HG03159 (cell line): ENCODE data around the gene FNDC10.
"Not testable (repeated sequence)": the region's sequence is repeated elsewhere in the genome, so short reads cannot be mapped to it uniquely, and the experiment has no call there.

Experiments used
- ATAC-seq: cut with Tn5 transposase; IDR thresholded peaks from one replicate; pipeline ENCODE4 v1.9.1; 2021; ENCODE audit warnings: mild to moderate bottlenecking, moderate library complexity; ENCODE audit not compliant: unreplicated experiment

The FNDC10 gene

DNA sequence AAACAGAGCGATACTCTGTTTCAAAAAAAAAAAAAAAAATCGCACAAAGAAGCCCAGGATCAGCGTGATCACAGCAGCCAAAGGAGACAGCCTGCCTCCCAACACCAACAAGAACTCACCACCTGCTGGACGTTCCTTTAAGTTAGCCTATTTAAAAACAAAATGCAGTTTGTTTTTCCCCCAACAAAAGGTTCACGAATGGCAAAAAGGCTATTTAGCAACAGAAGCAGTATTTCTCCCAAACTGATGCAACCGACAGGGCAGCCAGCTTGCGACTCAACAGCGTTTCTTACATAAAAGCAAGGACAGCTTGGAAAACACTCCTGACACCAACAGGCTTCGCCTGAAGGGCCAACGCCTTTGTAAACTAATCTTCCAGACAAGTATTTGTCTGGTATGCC lies 32.0 kb downstream of the FNDC10 start:
- ATAC-seq = no peak

DNA sequence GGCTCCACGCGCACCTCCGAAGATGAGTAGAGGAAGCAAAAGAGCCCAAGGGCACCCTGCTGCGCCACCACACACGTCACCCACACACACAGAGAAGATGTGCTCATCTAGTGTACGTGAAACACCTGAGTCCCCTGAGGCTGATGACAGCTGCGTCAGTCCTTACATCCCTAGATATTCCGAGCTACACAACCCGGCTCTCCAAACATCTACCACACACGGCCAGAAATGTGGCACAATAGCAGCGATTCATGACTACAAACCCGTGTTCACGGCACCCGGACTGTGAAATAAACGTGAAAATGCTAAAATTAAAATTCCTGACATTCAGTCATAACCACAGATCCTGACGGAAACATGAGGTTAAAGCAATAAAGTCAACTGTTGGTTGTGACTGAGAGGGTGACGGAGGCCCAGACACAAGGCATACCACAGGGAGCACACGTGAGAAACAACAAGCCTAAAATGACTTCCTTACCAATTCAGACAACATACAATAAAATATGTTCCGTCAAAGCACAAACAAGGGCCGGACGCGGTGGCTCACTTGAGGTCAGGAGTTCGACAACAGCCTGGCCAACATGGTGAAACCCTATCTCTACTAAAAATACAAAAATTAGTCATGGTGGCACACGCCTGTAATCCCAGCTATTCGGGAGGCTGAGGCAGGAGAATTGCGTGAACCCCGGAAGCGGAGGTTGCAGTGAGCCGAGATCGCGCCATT lies 32.6 kb downstream of the FNDC10 start:
- ATAC-seq = no peak

DNA sequence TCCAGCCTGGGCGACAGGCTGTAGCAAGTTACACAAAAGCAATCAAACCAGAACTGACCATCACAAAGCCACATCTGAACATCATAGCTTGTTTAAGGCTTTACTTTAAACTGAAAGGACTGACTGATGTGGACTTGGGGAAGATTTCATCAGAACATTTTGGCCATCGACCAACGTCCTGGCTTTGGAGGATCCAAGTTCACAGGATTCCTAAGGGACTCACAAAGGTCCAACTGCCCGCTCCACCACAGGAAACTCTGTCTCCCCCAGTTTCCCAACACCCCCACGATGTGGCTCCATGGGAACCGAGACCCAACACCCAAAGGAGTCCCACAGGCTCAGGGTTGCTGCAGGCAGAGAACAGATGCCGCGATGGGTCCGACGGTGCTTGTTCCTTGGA lies 34.6 kb downstream of the FNDC10 start:
- no peak for ATAC-seq

DNA sequence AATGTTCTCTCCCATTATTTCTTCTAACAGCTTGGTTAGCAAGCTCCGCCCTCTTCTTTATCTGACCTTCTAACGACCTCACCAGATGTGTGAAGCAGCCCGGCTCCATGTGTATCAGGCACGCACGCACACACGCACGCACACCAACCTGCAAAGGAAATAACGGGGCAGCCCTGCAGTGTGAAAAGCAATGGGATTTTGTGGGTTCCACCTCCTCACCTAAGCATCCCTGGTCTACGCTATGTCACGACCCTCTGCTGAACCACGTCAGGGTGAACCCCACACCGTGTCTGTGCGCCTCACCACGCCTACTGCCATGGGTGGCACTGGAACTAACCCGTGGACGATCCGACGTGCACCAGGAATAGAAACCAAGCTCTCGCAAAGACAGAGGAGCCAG lies 35.7 kb downstream of the FNDC10 start:
- ATAC-seq = no peak

DNA sequence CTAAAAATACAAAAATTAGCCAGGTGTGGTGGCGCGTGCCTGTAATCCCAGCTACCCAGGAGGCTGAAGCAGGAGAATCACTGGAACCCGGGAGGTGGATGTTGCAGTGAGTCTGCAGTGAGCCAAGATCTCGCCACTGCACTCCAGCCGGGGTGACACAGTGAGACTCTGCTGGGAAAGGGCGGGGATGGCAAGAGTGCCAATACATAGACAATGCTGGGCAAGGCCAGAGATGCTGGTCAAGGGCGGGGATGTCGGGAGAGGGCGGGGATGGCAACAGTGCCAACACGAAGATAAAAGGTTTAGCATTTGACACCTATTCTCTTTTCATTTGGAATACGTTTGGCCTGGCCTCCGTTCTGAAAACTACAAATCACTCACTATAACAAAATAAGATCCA lies 36.2 kb downstream of the FNDC10 start:
- no peak for ATAC-seq

DNA sequence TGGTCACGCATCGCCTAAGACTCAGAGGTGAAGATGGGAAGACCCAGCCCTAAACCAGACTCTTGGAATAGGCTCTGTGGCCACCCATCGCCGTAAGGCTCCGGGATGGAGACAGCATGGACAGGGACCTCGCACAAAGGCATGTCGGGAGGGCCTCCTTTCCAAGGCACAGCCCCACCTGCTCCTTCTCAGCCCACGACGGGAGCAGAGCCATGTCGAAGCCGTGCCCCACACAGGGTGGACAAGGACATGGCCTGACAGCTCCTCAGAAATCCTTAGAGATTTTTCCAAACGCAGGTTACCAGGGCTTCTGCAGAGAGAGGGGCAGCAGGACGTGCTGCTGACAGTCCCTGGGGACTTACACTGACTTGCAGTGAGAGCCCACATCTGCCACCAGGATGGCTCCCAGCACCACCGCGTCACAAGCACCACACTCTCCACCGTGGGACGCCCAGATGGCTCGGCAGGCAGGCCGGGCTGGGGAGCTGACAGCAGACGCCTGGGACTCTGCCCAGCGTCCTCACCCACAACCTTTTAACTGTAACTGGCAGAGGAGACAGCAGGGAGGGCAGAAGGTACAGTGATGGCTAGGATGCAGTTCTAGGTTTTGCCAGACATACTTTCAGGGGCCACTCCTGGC lies 37.3 kb downstream of the FNDC10 start:
- ATAC-seq = no peak

DNA sequence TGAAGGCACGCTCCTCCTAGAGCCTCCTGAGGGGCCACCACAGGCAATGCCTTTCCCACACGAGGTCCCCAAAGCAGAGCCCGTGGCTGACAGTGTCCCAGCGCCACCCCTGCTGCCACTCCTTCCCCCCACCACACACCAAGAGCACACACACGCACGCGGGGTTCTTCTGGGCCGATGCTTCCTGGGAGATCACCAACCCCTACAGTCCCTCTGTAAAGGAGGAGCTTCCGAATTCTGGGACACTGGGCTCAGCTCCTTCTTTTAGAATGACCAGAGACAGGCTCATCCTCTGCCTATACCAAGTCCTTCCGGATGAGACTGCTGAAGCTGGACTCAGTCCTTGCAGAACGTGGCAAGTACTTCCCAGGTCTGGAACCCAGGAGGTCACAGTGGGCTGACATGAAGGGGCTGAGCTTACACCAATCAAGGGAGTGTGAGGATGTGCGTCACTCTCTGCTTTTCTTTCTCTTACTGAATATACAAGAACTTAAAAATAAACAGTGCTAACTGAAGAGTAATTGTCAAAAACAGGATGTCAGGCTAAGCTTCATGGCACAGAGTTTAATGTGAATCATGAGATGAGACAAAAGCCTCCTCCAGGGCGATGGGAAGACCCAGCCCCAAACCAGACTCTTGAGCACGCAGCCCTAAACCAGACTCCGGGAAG lies 38.0 kb downstream of the FNDC10 start:
- ATAC-seq = no peak

DNA sequence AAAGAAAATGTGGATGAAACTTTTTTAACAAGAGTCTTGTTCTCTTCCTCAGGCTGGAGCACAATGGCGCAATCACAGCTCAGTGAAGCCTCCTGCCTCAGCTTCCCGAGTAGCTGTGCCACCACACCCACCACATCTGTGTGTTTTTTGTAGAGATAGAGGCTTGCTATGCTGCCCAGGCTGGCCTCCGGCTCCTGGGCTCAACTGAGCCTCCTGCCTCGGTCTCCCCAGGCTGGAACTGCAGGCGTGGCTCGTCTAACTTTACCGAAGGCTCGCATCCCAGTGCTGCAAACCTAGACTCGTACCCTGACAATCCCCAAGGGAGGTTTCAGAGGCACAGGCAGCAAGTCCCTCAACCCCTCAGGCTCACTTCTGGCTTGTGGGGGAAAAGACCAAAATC lies 39.8 kb downstream of the FNDC10 start:
- no peak for ATAC-seq

DNA sequence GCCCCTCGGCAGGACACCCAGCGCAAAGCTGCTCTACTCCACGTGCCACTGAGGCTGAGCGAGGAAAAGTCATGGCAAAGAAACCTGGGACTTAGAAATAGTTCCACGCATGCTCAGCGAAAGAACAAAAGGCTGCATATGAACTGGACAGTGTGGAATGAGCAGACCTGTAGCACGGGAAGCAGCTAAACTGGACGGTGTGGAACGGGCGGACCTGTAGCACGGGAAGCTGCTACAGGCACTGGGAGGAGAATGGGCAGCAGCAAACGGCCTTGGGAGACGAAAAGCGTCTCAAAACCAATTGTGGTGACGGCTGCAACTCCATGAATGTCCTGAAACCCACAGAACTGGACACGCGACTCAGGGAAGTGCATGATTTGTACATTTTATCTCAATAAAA lies 40.9 kb downstream of the FNDC10 start:
- ATAC-seq = no peak

DNA sequence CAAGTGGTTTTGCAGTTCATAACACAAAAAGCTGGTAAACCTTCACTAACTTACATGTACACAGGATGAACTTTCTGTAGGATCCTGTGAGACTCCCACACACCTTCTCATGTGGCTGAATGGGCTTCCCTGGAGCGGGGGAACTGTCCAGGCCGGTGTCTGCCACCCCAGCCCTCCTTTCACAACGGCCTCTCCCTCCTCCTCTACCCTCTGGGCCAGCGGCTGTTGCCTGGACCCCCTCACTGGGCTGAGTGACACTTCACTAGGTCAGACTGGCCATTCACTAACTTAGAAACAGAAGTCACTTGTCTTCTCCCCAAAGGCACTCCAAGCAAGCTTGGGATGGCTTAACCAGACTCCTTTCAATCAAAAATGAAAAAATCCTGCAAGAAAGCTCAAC lies 41.3 kb downstream of the FNDC10 start:
- ATAC-seq = no peak

DNA sequence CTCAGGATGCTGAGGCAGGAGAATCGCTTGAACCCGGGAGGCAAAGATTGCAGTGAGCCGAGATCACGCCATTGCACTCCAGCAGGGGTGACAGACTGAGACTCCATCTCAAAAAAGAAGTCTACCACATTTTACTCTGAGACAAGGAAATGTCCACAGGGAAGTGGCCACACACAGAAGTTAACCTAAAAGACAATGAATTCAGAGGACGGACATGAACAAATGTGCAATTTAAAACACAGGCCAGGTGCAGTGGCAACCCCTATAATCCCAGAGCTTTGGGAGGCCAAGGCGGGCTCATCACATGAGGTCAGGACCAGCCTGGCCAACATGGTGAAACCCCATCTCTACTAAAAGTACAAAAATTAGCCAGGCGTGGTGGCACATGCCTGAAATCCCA lies 42.2 kb downstream of the FNDC10 start:
- ATAC-seq = not testable (repeated sequence)

DNA sequence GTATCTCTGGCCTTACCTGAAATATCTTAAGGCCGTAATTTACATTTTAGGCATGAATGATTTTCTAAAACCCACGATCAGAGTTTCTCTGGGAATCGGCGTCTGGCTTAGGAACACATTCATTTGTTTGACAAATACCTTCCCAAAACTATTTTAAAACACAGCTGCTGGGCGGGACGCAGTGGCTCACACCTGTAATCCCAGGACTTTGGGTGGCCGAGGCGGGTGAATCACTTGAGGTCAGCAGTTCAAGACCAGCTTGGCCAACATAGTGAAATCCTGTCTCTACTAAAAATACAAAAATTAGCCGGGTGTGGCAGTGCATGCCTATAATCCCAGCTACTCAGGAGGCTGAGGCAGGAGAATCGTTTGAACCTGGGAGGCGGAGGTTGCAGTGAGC lies 43.0 kb downstream of the FNDC10 start:
- not testable (repeated sequence) for ATAC-seq

DNA sequence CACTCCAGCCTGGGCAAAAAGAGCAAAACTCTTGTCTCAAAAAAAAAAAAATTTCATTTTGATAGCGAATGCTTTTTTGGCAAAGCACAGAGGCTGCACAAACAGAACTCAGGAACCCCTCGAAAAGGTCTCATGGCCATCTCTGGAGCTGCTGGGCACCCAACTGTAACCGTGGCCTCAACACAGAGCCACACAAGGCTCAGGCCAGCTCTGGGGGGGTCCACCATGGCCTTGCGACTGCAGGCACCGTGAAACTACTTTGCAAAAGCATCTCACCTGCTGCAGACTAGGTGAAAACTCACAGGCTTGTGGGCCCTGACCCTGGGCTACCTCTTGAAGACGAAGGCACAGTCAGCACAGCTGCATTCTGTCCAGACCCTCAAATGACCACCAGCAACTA lies 43.4 kb downstream of the FNDC10 start:
- ATAC-seq = no peak

DNA sequence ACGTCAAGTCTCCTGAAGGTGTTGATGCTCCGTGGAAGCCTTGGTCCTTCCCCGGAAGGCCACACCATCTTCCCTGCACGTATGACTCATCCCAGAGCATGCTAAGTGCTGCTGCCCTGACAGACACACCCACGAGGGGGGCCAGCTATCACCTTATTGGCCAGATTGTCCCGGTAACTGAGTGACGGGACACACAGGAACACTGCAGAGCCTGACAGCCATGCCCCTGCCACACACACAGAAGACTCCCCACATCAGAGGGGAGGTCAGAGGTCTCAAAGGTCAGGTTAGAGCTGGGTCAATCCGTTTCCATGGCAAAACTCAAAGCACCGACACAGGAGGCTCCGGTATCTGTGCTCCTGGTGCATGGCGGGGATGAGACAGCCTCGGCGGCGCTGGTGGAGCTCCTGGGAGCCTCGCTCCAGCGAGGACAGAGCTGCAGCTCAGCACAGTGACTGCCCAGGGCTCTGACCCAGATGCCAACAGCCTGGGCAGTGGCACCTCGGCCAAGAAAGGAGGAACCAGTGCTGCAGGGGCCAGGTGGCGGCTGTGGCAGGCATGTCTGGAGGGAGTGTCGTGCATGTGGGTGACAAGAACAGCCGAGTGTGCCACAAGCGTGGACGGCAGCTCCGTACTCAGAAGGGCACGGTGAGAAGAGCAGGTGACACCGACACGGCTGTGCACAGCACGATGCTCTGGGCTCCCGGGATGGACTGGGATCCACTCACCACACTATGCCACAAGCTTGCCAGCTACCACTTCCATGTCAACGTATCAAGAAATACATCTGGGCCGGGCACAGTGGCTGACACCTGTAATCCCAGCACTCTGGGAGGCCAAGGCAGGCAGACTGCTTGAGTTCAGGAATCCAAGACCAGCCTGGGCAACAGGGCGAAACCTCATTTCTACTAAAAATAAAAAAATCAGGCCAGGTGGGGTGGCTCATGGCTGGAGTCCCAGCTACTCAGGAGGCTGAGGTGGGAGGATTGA lies 44.7 kb downstream of the FNDC10 start:
- no peak for ATAC-seq

DNA sequence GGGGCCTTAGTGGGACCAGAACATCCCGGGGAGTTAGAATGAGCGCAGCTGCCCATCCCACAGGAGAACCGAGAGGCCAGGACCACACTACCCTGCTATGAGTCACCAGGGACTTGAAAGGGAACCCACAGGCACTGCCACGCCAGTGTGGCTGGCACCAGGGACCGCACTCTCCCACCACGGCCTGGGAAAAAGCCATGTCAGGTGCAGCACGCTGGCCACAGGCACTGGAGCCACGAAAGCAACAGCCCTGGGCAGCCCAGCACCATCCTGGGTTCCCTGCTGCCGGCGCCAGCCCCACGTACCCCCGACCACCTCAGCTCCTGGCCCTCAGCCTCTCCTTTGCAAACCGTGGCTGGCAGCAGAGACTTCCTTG lies 45.4 kb downstream of the FNDC10 start:
- ATAC-seq = no peak

DNA sequence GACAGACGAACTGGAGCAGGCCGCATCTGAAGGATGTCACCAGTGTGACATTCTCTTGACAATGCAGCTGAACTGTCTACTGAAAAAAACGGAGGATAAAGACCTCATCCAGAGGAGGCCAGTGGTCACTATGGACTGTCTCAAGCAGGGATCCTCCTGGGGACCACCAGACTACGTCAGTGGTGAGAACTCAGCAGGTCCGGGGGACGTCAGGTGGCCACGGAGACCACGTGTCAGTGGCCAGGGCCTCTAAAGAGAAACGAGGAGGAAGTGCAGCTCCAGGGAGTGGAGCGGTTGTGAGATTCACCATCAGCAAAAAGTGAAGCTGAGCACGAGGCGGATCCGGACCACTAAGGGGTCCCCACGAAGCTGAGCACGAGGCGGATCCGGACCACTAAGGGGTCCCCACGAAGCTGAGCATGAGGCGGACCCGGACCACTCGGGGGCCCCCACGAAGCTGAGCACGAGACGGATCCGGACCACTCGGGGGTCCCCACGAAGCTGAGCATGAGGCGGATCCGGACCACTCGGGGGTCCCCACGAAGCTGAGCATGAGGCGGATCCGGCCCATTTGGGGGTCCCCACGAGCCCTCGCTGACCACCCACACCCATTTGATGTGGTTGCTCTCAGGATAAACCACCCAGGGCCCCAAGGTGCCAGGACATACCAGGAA lies 46.0 kb downstream of the FNDC10 start:
- no peak for ATAC-seq

DNA sequence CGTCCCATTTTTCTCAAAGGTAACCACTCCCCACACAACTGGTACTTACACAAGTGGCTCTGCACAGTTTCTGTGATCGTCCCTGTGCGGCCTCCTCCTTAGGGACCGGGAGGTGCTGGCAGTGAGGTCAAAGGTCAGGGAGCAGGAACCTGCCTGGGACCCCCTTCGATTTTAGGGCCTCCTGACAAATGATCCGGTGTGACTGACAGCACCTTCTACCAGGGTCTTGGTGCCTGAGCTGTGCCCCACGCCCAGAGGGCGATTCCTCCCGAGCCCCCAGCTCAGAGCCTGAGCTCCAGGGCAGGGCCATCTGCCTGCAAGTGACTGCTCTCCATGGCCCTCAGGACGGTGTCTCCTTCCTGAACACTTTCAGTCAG lies 47.7 kb downstream of the FNDC10 start:
- no peak for ATAC-seq

DNA sequence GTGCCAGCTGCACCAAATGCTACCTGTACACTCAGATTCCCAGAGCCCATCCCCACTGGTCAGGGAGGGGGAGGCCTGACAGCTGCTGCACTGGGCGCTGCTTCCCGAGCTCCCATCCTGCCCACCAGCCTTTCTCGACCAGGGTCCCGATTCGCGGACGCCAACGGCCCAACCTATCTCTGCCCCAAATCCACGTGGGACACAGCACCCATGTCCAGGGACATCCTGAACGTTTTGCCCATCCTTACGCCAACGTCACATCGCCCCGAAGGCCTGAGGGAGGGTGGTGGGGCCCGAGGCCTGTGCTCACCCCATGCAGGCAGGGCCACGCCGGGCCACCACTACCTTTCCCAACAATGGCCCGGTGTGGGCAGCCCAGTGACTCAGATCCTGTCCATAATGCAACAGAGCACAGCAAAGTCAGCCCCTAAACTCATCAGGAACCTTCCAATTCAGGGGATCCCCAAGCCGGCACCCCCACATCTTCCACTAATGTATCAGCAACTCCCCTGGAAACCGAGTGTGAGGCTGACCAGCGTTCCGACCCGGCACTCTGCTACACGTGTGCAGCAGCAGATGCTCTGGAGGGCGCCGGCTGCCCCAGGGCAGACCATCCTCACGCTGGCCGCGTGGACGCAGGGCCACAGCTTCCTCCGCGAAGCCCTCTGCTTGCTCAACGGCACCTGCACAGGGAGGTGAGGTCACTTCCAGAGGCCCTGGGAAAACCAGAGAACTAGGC lies 48.2 kb downstream of the FNDC10 start:
- ATAC-seq = no peak

DNA sequence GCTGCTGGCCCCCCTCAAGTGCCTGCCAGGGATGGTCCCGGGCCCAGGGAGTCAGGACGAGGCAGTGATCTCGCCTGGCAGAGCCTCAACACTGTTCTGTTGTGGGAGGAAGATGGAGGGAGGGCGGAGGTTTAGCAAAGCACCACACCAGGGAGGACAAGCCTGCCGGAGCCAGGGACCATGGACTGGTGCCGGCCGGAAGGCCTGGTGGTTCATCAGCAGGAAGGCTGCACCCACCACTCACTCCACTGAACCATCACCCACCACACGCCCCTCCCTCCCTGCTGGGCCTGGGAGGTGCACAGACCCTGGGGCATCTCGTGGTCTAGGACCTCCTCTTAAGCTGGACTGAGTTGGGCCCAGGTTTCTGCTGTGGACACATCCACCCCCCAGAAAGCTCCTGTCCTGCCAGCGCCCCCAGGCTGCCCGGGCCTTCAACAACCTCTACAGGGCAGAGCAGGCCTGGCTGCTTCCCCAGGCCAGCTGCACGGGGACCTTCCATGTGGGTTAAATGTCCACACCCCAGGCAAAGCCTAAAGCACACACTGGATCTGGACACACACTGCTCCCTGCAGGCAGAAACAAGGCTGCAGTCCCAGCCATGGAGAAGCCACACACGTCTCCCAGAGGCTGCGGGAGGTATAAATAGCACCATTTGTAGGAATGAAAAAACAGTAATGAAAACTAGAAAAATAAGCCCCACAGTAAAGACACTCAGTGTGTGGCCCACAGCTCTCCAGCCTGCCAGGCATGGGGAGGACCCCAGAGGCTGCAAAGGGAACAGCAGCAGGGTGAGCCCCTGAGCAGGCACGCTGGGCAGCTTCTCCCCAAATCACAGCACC lies 49.1 kb downstream of the FNDC10 start:
- ATAC-seq = no peak
